K562 (cell line): ENCODE results near the gene SLC22A16. TPM values are rescaled to one million over a fixed set of nuclear protein-coding genes. Genes with fewer than 3 reads are reported as not detected.
A peak's percentile ranks its signal among the peaks of the same experiment; 100 is the strongest.

Experiments used
- ATAC-seq: fragments of 200-7000 bp; cut with Tn5 transposase; 3 replicates; pipeline ENCODE4 v1.9.1; 2020; ENCODE audit warnings: moderate library complexity
- BruUV-seq: library from RNA; stranded (reverse); fragments of 400-500 nt; replicated peaks from 2 replicates; lab custom pipeline; 2021; lab: Mats Ljungman, UMichigan
- CTCF ChIA-PET: fragments of 300-600 bp; formaldehyde crosslinking; extraction: SDS; loops from one replicate; lab custom pipeline; 2021; ENCODE audit warnings: low intra/inter-chr PET ratio; lab: Yijun Ruan, JAX
- POLR2A ChIA-PET: fragments of 300-600, 350-650 bp; sonication (Branson Sonifier 250); formaldehyde crosslinking; extraction: SDS; loops from one replicate; lab custom pipeline; 2021; ENCODE audit warnings: antibody characterized with exemption, inconsistent platforms; lab: Yijun Ruan, JAX
- DNase-seq, 4 experiments: peaks; one replicate each; pipeline versions ENCODE4 v3.0.0 to v3.0.0-alpha.2; 2011 to 2018; ENCODE audit warnings: low spot score in 3 of 4, mixed read lengths in 3 of 4; ENCODE audit errors: extremely low read depth in 1 of 4
- FAIRE-seq: peaks from 2 replicates; lab custom pipeline; 2011; peaks lifted over from hg19 to GRCh38; lab: Jason Lieb, UNC
- H2AFZ ChIP-seq: 2 replicates; pipeline ENCODE4 v1.6.0; 2011; ENCODE audit warnings: low read depth, low read length, control low read depth, inconsistent platforms
- H3K27ac ChIP-seq: fragments of 200-600 bp; 3 replicates; pipeline ENCODE4 v1.8.0; 2011; ENCODE audit warnings: low read depth, mild to moderate bottlenecking, control low read depth, inconsistent platforms, low read length, moderate library complexity, mixed read lengths; ENCODE audit errors: extremely low read depth
- H3K27me3 ChIP-seq, 2 experiments: fragments of 300-600 bp in 1 of 2; 2 replicates in 1 of 2; 3 replicates in 1 of 2; pipeline versions ENCODE4 v1.6.0 to v1.8.0; 2011; ENCODE audit warnings: inconsistent platforms in 2 of 2, low read length in 2 of 2, mild to moderate bottlenecking in 1 of 2, mixed read lengths in 1 of 2, moderate library complexity in 1 of 2; ENCODE audit not compliant: control insufficient read depth in 2 of 2, insufficient read depth in 2 of 2
- H3K36me3 ChIP-seq: fragments of 300-600 bp; 3 replicates; pipeline ENCODE4 v1.8.0; 2011; ENCODE audit warnings: mild to moderate bottlenecking, low read length, inconsistent platforms; ENCODE audit not compliant: control insufficient read depth, insufficient read depth
- H3K4me1 ChIP-seq, 2 experiments: fragments of 200-600 bp in 1 of 2; replicated peaks in 1 of 2; 2 replicates in 1 of 2; 3 replicates in 1 of 2; pipeline versions ENCODE4 v1.5.1 to v1.8.0; 2011; ENCODE audit warnings: inconsistent platforms in 2 of 2, low read length in 2 of 2, mild to moderate bottlenecking in 1 of 2, mixed read lengths in 1 of 2, moderate library complexity in 1 of 2; ENCODE audit not compliant: control insufficient read depth in 2 of 2, insufficient read depth in 2 of 2
- H3K4me2 ChIP-seq: 2 replicates; pipeline ENCODE4 v1.6.1; 2011; ENCODE audit warnings: low read length, control low read depth, inconsistent platforms, mixed read lengths; ENCODE audit not compliant: insufficient read depth
- H3K4me3 ChIP-seq: fragments of 200-600 bp; sonication (generic), shearing (Covaris generic); 2 replicates; pipeline ENCODE4 v1.5.1; 2016; ENCODE audit warnings: control low read depth, inconsistent platforms
- H3K79me2 ChIP-seq: fragments of 200-600 bp; 3 replicates; pipeline ENCODE4 v1.8.0; 2011; ENCODE audit warnings: low read length, inconsistent platforms; ENCODE audit not compliant: control insufficient read depth, insufficient read depth
- H3K9ac ChIP-seq, 2 experiments: 2 replicates each; pipeline versions ENCODE4 v1.6.0 to v1.6.1; 2011; ENCODE audit warnings: low read depth in 2 of 2, low read length in 2 of 2, control low read depth in 1 of 2, inconsistent platforms in 1 of 2, mild to moderate bottlenecking in 1 of 2, mixed read lengths in 1 of 2; ENCODE audit not compliant: insufficient read depth in 1 of 2
- H3K9me1 ChIP-seq: one replicate; pipeline ENCODE4 v1.6.0; 2011; ENCODE audit warnings: inconsistent platforms, mild to moderate bottlenecking, low read length, moderate library complexity; ENCODE audit not compliant: control insufficient read depth, insufficient read depth
- H3K9me3 ChIP-seq: replicated peaks from 2 replicates; pipeline ENCODE4 v1.5.1; 2011; ENCODE audit warnings: low read depth, low read length, inconsistent platforms; ENCODE audit not compliant: control insufficient read depth, insufficient read depth
- H4K20me1 ChIP-seq: replicated peaks from 2 replicates; pipeline ENCODE4 v1.6.1; 2011; ENCODE audit warnings: low read length, inconsistent platforms, mixed read lengths; ENCODE audit not compliant: control insufficient read depth, insufficient read depth
- CBX3 ChIP-seq, 2 experiments: IDR thresholded peaks; 1 replicate in 1 of 2; 2 replicates in 1 of 2; pipeline ENCODE4 v1.6.1; 2012; ENCODE audit warnings: inconsistent platforms in 2 of 2, low read length in 2 of 2, borderline replicate concordance in 1 of 2, control low read depth in 1 of 2
- MEIS2 ChIP-seq: fragments of 450-650 bp; IDR thresholded peaks from 2 replicates; pipeline ENCODE4 v1.6.1; 2014; ENCODE audit warnings: mild to moderate bottlenecking; ENCODE audit not compliant: partially characterized antibody
- PBX2 ChIP-seq, 2 experiments: IDR thresholded peaks in 1 of 2; conservative IDR thresholded peaks in 1 of 2; 2 replicates each; pipeline ENCODE4 v1.6.1; 2016; ENCODE audit warnings: low read depth in 2 of 2, mild to moderate bottlenecking in 1 of 2, missing compliant biosample characterization in 1 of 2, missing genetic modification characterization in 1 of 2, moderate library complexity in 1 of 2
- PKNOX1 ChIP-seq: fragments of 450-650 bp; IDR thresholded peaks from 2 replicates; pipeline ENCODE4 v1.6.1; 2016
- SMARCA4 ChIP-seq: fragments of 450-650 bp; IDR thresholded peaks from 2 replicates; pipeline ENCODE4 v1.6.1; 2016
- WGBS: fragments of 100-300 bp; shearing (Covaris generic); methylation state at CpG from one replicate; pipeline ENCODE4 v1.1.6; 2016; ENCODE audit warnings: low coverage, mixed read lengths; ENCODE audit not compliant: insufficient coverage; ENCODE audit errors: missing lambda C conversion rate; 5-methylcytosine and 5-hydroxymethylcytosine counted together
- in situ Hi-C: fragments of 300-500 bp; cut with MboI; formaldehyde crosslinking; loops from 4 replicates; pipeline ENCODE4 v1.15.0; 2018; ENCODE audit warnings: inconsistent platforms, mixed read lengths
- intact Hi-C: fragments of 100-400 bp; cut with micrococcal nuclease; formaldehyde crosslinking; loops from 2 replicates; pipeline ENCODE4 v1.14.2; 2022
- polyA plus RNA-seq, 8 experiments: library from polyadenylated mRNA; depleted of rRNA in 4 of 8; stranded (reverse) in 5 of 8; unstranded in 3 of 8; fragments of >200 nt; fragmentation: Nextera tagmentation in 2 of 8; fragmentation: Illumina TruSeq in 1 of 8; extraction: Ambion mirVana in 2 of 8; extraction: Trizol in 1 of 8; gene quantifications; 2 replicates each; pipeline versions ENCODE4 v1.2.1 to v1.2.3, GENCODE V29; 2011 to 2014; ENCODE audit warnings: inconsistent platforms in 1 of 8, missing spikeins in 1 of 8
- total RNA-seq, 7 experiments: library from RNA; depleted of rRNA in 6 of 7; stranded (reverse); fragments of >200 nt in 6 of 7; fragmentation: Illumina TruSeq in 2 of 7; extraction: Trizol in 2 of 7; gene quantifications; 2 replicates each; pipeline versions ENCODE4 v1.2.1 to v1.2.3, GENCODE V29; 2011 to 2021; ENCODE audit warnings: low replicate concordance in 1 of 7

The SLC22A16 gene
- total and polyA plus RNA-seq, 9 of the 15 experiments (the other 6 are each of a cell fraction or from before 2014, with no cell fraction given): not detected

GRCh38 chr6:110404607-110405006, 71.8 kb downstream of the SLC22A16 start:
- TF ChIP-seq SMARCA4: no peak
- TF ChIP-seq CBX3 (IDR thresholded peaks at IDR 0.05; ENCODE audit: borderline replicate concordance in 1 of 2, low read length in 2 of 2): no peak
- 0 out of 2 replicates have a peak, but pooled peaks have one; percentile 32 for TF ChIP-seq PBX2 (CRISPR knock-in tag; IDR thresholded peaks at IDR 0.05; ENCODE audit: low read depth)
- TF ChIP-seq PBX2 (tag; conservative IDR thresholded peaks at IDR 0.05; ENCODE audit: low read depth): peak; percentile 89
- TF ChIP-seq MEIS2: peak; percentile 84
- TF ChIP-seq PKNOX1: peak; percentile 79
- intact Hi-C loops: no loop called here
- Histone ChIP-seq H2AFZ (no peak overlapping the region), H3K4me2 (no peak overlapping the region), H4K20me1 (no peaks in the 10 kb centered on the region), H3K79me2 (no peaks in the 10 kb centered on the region), H3K36me3 (no peaks in the 10 kb centered on the region), H3K27me3 (peaks cover 0 to 20% of the 10 kb centered on the region in 2 experiments; a peak in 3 of 5 replicates), H3K9me3 (no peaks in the 10 kb centered on the region), H3K4me1 (peaks cover under 1 to 6% of the 10 kb centered on the region in 2 experiments; a peak in 2 of 5 replicates), H3K9me1 (no peaks in the 10 kb centered on the region), H3K9ac (no peak overlapping the region), H3K27ac (no peak overlapping the region), H3K4me3 (no peak overlapping the region)
- BruUV-seq: no TSS peak
- ATAC-seq (no peak), FAIRE-seq (no peak), DNase-seq (no peak)
- ChIA-PET POLR2A (interaction anchor here (1.0 kb wide), 1 partner anchor 9 kb away, joined by 3 read pairs; no protein-coding TSS in a partner anchor), CTCF (no interaction called here)
- in situ Hi-C loops: no loop called here
- 3% methylated on average over 8 of the region's 8 CpGs for WGBS
